Ishikawa (cell line): ENCODE results near the gene ASH1L.

Source experiments
- CEBPB ChIP-seq: IDR thresholded peaks from 2 replicates; pipeline ENCODE4 v1.6.1; 2012
- CREB1 ChIP-seq: IDR thresholded peaks from 2 replicates; pipeline ENCODE4 v1.6.1; 2012; ENCODE audit warnings: low read depth
- EGR1 ChIP-seq: IDR thresholded peaks from 2 replicates; pipeline ENCODE4 v1.6.1; 2012
- EP300 ChIP-seq: IDR thresholded peaks from 2 replicates; pipeline ENCODE4 v1.6.1; 2012; ENCODE audit warnings: borderline replicate concordance
- FOXM1 ChIP-seq: IDR thresholded peaks from 2 replicates; pipeline ENCODE4 v1.6.1; 2012; ENCODE audit warnings: low read depth, borderline replicate concordance
- NFIC ChIP-seq: IDR thresholded peaks from 2 replicates; pipeline ENCODE4 v1.6.1; 2012
- RAD21 ChIP-seq: IDR thresholded peaks from 2 replicates; pipeline ENCODE4 v1.6.1; 2012; ENCODE audit warnings: low read depth
- TAF1 ChIP-seq: IDR thresholded peaks from 2 replicates; pipeline ENCODE4 v1.6.1; 2012; ENCODE audit warnings: low read depth, mild to moderate bottlenecking
- TCF12 ChIP-seq: IDR thresholded peaks from 2 replicates; pipeline ENCODE4 v1.6.1; 2012; ENCODE audit warnings: low read depth
- TEAD4 ChIP-seq: IDR thresholded peaks from 2 replicates; pipeline ENCODE4 v1.6.1; 2012
- YY1 ChIP-seq: IDR thresholded peaks from 2 replicates; pipeline ENCODE4 v1.6.1; 2012; ENCODE audit warnings: low read depth
- ZBTB7A ChIP-seq: IDR thresholded peaks from 2 replicates; pipeline ENCODE4 v1.6.1; 2012; ENCODE audit warnings: low read depth
- TF ChIP-seq, protein P1 (sequence below): IDR thresholded peaks from 2 replicates; pipeline ENCODE4 v1.6.1; 2012
- TF ChIP-seq, protein P2 (sequence below): IDR thresholded peaks from 2 replicates; pipeline ENCODE4 v1.6.1; 2012
- TF ChIP-seq, protein P3 (sequence below): IDR thresholded peaks from 2 replicates; pipeline ENCODE4 v1.6.1; 2012; ENCODE audit warnings: low read depth, mild to moderate bottlenecking

ASH1L gene

DNA sequence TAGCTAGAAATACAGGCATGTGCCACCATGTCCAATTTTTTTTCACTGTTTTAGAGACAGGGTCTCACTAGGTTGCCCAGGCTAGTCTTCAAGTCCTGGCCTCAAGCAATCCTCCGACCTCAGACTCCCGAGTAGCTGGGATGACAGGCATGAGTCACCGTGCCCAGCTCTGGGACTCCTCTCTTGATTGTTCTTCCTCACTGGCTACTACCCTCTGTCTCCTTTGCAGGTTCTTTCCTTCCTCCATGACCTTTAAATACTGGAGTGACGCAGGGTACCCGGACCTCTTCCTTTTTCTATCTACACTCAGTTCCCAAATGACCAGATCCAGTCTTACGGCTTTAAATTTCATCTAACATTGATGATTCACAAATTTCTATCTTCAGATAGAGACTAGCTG is 34.9 kb downstream of the ASH1L start:
- TF ChIP-seq EP300 (no peak), CEBPB (no peak), TAF1 (no peak), TCF12 (no peak), CREB1 (no peak), EGR1 (no peak), YY1 (no peak), ZBTB7A (no peak), FOXM1 (no peak), NFIC (no peak), TEAD4 (no peak)
- TF ChIP-seq, protein P1, sequence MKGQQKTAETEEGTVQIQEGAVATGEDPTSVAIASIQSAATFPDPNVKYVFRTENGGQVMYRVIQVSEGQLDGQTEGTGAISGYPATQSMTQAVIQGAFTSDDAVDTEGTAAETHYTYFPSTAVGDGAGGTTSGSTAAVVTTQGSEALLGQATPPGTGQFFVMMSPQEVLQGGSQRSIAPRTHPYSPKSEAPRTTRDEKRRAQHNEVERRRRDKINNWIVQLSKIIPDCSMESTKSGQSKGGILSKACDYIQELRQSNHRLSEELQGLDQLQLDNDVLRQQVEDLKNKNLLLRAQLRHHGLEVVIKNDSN: no peak
- TF ChIP-seq, protein P2, sequence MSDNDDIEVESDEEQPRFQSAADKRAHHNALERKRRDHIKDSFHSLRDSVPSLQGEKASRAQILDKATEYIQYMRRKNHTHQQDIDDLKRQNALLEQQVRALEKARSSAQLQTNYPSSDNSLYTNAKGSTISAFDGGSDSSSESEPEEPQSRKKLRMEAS: no peak
- TF ChIP-seq, protein P3, sequence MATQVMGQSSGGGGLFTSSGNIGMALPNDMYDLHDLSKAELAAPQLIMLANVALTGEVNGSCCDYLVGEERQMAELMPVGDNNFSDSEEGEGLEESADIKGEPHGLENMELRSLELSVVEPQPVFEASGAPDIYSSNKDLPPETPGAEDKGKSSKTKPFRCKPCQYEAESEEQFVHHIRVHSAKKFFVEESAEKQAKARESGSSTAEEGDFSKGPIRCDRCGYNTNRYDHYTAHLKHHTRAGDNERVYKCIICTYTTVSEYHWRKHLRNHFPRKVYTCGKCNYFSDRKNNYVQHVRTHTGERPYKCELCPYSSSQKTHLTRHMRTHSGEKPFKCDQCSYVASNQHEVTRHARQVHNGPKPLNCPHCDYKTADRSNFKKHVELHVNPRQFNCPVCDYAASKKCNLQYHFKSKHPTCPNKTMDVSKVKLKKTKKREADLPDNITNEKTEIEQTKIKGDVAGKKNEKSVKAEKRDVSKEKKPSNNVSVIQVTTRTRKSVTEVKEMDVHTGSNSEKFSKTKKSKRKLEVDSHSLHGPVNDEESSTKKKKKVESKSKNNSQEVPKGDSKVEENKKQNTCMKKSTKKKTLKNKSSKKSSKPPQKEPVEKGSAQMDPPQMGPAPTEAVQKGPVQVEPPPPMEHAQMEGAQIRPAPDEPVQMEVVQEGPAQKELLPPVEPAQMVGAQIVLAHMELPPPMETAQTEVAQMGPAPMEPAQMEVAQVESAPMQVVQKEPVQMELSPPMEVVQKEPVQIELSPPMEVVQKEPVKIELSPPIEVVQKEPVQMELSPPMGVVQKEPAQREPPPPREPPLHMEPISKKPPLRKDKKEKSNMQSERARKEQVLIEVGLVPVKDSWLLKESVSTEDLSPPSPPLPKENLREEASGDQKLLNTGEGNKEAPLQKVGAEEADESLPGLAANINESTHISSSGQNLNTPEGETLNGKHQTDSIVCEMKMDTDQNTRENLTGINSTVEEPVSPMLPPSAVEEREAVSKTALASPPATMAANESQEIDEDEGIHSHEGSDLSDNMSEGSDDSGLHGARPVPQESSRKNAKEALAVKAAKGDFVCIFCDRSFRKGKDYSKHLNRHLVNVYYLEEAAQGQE: no peak

DNA sequence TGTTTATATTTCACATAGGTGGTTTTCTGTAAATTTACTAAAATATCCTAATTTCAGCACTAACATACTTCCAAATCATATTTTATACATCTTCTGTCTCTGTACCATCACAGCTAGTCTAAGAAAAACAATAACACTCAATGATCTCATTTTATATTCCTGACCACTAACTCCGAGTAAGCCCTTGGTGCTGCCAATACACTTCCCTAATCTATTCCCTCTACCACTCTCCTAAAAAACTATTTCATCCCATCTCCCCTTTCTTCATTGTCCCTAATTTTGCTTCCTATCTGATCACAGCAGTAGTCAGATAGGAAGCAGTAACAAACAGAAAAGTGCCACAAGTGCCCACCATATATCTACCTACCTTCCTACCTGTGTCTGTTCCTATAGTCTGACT is 36.2 kb downstream of the ASH1L start:
- no peak for TF ChIP-seq TEAD4
- no peak for TF ChIP-seq FOXM1
- TF ChIP-seq, protein P3: no peak
- TF ChIP-seq CREB1: no peak
- no peak for TF ChIP-seq EP300
- TF ChIP-seq NFIC: no peak
- no peak for TF ChIP-seq RAD21
- TF ChIP-seq EGR1: no peak
- no peak for TF ChIP-seq TCF12
- TF ChIP-seq, protein P1: no peak
- no peak for TF ChIP-seq YY1
- no peak for TF ChIP-seq CEBPB
- TF ChIP-seq TAF1: no peak

DNA sequence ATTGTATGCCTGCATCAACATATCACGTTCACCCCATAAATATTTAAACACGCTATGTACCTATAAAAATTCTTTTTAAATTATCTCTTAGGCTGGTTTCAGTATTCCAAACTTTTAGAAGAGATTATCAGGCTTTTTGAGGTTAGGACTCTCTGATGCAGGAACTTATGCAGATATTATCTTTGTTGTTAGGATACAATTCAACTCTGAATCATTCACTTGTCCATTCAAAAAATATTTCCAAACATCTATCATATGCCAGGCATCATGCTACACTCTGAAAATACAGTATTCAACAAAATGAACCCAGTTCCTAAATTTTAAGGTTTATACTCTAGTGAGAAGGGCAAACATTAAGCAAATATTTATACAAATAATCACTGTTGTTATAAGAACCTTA is 40.5 kb downstream of the ASH1L start:
- TF ChIP-seq CEBPB: no peak
- no peak for TF ChIP-seq TEAD4
- TF ChIP-seq ZBTB7A: no peak
- TF ChIP-seq, protein P1: no peak
- TF ChIP-seq EP300: no peak
- no peak for TF ChIP-seq YY1
- no peak for TF ChIP-seq EGR1
- TF ChIP-seq CREB1: no peak
- TF ChIP-seq NFIC: no peak
- no peak for TF ChIP-seq TAF1
- TF ChIP-seq RAD21: no peak

DNA sequence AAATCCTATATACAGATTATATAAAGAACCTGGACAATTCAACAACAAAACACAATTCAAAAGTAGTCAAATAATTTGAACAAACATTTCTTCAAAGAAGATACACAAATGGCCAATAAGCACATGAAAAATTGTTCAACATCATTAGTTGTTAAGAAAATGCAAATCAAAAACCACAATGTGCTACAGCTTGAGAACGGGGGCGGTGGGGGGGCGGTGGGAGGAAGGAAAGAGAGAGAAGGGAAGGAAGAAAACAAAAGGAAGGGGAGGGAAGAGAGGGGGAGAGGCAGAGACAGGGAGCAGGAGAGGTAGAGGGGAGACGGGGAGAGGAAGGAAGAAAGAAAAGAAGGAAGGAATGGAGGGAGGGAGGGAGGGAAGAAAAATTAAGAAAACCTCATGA is 44.1 kb downstream of the ASH1L start:
- TF ChIP-seq CREB1 (no peak), TAF1 (no peak), TCF12 (no peak), TEAD4 (no peak), EGR1 (no peak), FOXM1 (no peak), EP300 (no peak), YY1 (no peak), ZBTB7A (no peak), NFIC (no peak)
- TF ChIP-seq, protein P2: no peak
- TF ChIP-seq, protein P3: no peak
- TF ChIP-seq, protein P1: no peak
